ENCODE results near the gene PRPSAP1.

Gene PRPSAP1, protein sequence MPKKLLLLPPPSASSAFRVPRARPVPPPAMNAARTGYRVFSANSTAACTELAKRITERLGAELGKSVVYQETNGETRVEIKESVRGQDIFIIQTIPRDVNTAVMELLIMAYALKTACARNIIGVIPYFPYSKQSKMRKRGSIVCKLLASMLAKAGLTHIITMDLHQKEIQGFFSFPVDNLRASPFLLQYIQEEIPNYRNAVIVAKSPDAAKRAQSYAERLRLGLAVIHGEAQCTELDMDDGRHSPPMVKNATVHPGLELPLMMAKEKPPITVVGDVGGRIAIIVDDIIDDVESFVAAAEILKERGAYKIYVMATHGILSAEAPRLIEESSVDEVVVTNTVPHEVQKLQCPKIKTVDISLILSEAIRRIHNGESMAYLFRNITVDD

DNA sequence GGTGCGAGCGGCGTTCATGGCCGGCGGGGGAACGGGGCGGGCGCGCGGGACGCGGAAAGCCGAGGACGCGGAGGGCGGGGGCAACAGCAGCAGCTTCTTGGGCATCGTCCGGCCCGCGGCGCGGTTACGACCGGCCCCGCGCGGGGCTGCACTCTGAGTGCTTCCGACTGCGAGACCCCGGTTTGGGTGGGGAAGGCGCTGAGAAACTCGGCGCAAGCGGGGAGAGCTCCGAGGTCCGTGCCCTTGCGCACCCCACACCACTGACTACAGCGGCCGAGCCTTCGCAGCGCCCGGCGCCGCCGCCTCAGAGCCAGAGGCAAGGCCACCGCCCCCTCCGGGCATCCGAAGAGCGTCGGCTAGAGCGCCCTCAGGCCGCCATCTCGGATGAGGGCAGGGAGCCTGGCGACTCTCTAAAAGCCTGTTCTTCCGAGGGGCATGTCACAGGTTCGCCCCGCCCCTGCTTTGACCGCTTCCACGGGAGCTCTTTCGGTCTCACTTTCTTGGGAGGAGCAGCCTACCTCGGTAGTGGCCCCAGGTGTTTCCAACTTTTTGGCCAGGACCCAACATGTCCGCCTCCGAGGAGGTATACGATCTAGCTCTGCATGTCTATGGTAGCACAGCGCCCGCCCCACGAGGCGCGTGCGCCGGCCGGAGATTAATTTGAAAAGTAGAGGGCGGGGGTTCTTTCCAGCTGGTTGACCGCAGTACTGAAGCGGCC, at the start of gene PRPSAP1:
Gene PRPSAP1, minus strand, starts transcription at position 318 of the 718 bp plus-strand sequence. Its CDS starts 213 bp downstream, at position 105.
- in situ Hi-C loops (cut with HindIII; ENCODE audit: low sequenced_read_pairs): no loop called here

GRCh38 chr17:76402711-76403110, 49.0 kb upstream of the PRPSAP1 start:
- in situ Hi-C loops (cut with HindIII; ENCODE audit: low sequenced_read_pairs): no loop called here

DNA sequence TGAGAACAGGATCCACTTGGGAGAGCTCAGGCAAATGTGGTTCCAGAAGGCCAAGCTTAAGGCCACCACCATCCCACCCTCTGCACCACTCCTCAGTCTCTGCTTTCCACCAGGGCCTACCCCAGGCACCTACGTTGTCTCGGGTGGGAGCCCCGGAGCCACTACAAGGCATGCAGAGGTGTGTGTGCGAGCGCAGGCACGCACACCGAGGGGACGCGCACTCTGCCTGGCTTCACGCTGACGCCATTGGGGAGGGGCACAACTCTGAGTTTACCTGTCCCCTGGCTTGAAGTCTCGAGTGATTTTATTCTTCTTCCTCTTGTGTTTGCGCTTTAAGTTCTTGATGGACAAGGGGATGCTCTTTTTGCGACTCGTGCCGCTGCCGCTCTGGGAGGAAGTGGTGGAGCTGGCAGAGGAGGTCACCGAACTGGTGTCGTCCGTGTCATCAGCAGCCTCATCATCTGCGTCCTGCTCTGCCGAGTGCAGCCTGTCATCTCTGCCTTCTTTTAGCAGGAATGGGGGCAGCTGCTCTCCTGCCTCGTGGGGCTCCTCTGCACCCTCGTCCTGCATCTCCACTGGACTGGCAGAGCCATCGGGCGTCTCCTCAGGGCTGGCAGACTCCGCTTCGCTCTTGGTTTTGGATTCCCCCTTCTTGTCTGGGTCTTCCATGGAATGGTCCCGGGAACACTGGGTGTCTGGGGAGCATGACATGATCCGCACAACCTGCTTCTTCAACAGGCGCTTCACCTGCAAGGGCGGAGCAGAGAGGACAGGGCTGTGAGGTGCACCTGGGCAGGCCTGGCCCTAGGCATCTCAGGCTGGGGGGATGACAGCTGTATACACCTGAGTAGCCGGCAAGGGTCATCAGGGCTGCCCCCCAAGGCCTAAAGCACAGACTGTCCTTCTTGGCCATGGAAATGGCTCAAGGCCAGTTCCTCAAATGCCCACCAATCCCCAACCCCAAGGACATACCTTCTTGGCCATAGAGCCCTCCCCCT, 45.8 kb upstream of the PRPSAP1 start:
- in situ Hi-C loops (cut with HindIII; ENCODE audit: low sequenced_read_pairs): no loop called here

DNA sequence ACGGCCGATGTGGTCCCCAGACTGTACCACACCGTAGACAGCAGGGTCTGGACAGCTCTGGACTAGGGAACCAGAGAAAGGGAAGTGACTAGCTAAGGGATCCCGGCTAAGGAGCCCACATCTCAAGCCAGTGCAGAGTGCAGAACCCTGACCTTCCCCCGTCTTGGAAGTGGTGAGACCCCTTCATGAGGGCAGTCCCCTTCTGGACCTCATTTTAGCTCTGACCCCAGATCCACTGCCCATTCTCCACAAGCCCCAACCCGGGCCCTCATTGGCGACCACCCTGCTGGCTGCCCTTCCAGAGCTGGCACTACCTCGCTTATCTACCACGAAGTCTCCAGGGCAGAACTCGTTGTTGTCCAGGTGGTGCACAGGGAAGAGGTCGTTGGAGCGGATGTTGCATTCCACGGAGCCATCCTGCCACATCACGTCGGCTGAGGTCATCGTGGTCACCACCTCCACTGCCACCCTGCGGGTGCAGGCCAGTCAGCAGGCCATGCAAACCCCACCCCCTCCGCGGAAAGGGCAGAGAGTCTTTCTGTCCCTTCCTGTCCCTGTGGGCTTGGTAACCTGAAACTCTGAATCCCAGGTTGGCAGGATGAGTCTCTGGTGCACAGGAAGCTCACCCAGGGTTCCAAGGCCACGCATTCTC, 44.9 kb upstream of the PRPSAP1 start:
- in situ Hi-C loops (cut with HindIII; ENCODE audit: low sequenced_read_pairs): no loop called here

DNA sequence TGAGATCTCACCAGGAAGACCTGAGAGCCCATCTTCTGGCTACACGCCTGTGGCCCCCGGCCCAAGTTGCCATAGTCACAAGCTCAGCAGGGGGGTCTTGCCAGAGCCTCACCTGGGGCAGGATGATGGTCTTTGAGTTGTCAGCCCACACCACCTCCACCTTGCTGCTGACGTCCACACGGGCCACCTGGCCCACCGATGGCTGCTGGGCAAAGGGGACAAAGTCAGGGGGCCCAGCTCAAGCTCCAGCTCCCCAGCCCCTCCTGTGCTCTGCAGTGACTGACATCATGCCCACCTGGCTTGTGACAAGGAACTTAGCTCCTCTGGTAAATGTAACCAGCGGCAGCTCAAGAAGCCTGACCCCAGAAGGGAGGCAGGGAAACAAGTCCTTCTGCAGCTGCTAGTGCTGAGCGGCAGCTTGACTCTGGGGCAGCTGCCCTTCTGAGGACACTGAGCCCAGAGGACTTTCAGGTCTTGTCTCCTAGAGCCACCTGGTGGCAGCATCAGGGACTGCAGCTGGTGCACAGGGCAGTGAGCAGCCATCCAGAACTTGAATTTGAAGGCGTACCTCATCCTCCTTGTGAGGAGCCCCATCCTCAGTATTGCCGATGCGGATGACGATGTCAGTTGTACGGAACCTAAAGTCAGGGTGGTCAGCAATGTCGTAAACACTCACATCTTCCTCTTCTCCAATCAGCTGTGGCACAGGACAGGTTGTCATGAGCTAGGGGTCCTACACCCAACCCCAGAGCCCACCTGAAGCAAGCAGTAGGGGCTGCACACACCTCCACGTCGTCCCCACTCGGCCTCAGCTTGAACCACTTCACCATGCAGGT, 44.2 kb upstream of the PRPSAP1 start:
- in situ Hi-C loops (cut with HindIII; ENCODE audit: low sequenced_read_pairs): no loop called here

DNA sequence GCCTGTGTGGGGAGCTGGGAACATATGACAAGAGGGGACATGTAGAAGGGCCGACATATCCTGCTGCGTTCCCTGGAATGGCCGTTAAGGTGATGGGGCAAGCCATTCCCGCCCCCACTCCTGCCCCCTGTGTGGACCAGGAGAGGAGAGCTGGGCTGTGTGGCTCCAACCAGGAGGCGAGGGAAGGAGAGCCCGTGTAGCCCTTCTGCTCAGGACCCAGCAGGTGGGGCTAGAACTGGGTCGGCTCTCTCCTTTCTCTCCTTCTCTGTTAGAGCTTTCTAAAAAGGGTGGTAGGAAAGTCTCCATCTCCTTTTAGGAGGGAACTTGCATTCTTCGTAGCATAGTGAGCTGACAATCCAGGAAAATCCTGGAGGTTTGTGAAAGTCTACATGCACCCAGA, 43.5 kb upstream of the PRPSAP1 start:
- in situ Hi-C loops (cut with HindIII; ENCODE audit: low sequenced_read_pairs): no loop called here

- in situ Hi-C loops (cut with HindIII; ENCODE audit: low sequenced_read_pairs): no loop called here
These were observed 42.3 kb upstream of the PRPSAP1 start for GRCh38 chr17:76395980-76396379.

- in situ Hi-C loops (cut with HindIII; ENCODE audit: low sequenced_read_pairs): no loop called here
These were observed 40.5 kb upstream of the PRPSAP1 start for GRCh38 chr17:76394166-76394565.

- in situ Hi-C loops (cut with HindIII; ENCODE audit: low sequenced_read_pairs): no loop called here
These were observed 37.5 kb upstream of the PRPSAP1 start for GRCh38 chr17:76391200-76391715.

- in situ Hi-C loops (cut with HindIII; ENCODE audit: low sequenced_read_pairs): no loop called here
These were observed 36.3 kb upstream of the PRPSAP1 start for GRCh38 chr17:76390003-76390421.

DNA sequence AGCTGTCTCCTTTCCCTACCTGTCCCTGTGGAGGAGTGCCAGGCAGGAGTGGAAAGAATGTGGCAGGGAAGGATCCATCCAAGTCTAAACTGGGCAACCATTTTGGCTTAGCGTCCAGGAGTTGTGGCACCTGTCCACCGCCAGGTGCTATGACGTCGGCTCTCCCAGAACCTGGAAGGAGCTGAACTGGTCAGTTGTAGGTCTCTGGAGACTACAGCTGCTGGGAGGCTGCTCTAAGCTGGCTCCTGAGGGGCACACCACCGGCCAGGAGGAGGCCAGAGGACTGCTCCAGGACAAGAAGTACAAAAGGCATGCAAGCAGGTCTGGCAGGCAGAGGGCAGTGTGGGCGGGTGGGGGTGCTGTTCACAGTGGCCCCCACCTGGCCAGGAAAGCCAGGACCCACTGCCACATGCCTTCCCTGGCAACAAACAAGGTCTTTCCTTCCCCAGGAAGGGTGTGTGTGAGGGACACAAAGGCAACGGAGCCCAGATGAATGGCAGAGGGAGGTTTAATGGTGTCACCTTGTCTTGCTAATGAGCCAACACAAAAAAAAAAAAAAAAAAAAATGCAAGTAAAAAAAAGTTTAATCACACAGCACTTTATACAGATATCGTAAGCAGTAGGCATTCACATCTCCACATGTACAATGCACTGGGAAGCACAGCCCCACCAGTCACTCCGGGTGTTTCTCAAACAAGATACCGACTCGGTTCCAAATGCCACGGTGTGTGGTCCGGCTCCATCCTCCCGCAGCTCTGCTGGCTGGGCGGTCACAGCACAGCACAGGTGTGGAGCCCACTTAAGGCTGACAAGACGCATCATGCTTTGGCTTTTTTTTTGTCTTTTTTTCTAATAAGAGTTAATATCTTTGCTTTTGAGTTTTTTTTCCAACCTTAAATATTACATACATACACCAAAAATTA, 35.5 kb upstream of the PRPSAP1 start:
- in situ Hi-C loops (cut with HindIII; ENCODE audit: low sequenced_read_pairs): no loop called here

- in situ Hi-C loops (cut with HindIII; ENCODE audit: low sequenced_read_pairs): no loop called here
These were observed 33.5 kb upstream of the PRPSAP1 start for GRCh38 chr17:76386966-76387765.

GRCh38 chr17:76385892-76386786, 32.4 kb upstream of the PRPSAP1 start:
- in situ Hi-C loops (cut with HindIII; ENCODE audit: low sequenced_read_pairs): no loop called here

GRCh38 chr17:76384987-76385891, 31.5 kb upstream of the PRPSAP1 start:
- in situ Hi-C loops (cut with HindIII; ENCODE audit: low sequenced_read_pairs): no loop called here

- in situ Hi-C loops (cut with HindIII; ENCODE audit: low sequenced_read_pairs): no loop called here
These were observed 30.7 kb upstream of the PRPSAP1 start, which contains the start of gene SPHK1 for GRCh38 chr17:76384222-76384986. TSS of gene SPHK1 (plus strand) at chr17:76384609. CDS start at chr17:76385645, 1,036 bp downstream.

All from DLD1 (cell line).